Measurements from ENCODE around the gene APCDD1.

- TF ChIP-seq ARNTL (CRISPR knock-in tag; IDR thresholded peaks at IDR 0.05; ENCODE audit: borderline replicate concordance, low read depth) = no peak
- TF ChIP-seq ZNF565 (CRISPR knock-in tag; conservative IDR thresholded peaks at IDR 0.05; ENCODE audit: low read depth) = no peak
- no peak for TF ChIP-seq CSDC2 (CRISPR knock-in tag; IDR thresholded peaks at IDR 0.05)
- no peak for TF ChIP-seq TOX (CRISPR knock-in tag; IDR thresholded peaks at IDR 0.05; ENCODE audit: borderline replicate concordance)
- TF ChIP-seq ISL1 (CRISPR knock-in tag; IDR thresholded peaks at IDR 0.05) = no peak
Measured at GRCh38 chr18:10485475-10485874, 31.0 kb downstream of the APCDD1 start.

All from SK-N-SH treated with all-trans-retinoic acid at 6 μM for 48 hours (cell line).